Neural progenitor cell (in vitro differentiated cells): ENCODE results near the gene CHRM4. TPM values are rescaled to one million over a fixed set of nuclear protein-coding genes. Genes with fewer than 3 reads are reported as not detected.

Experiments
- DNase-seq: peaks from one replicate; pipeline ENCODE4 v3.0.0-alpha.2; 2016; ENCODE audit warnings: low spot score
- H2AFZ ChIP-seq: fragments of 200-600 bp; sonication (generic); replicated peaks from 2 replicates; pipeline ENCODE4 v1.6.1; 2016; ENCODE audit warnings: antibody characterized with exemption
- H3F3A ChIP-seq: fragments of 200-600 bp; sonication (generic); 2 replicates; pipeline ENCODE4 v1.6.1; 2016; ENCODE audit warnings: antibody characterized with exemption, low read depth
- H3K27ac ChIP-seq: fragments of 200-600 bp; sonication (generic); 2 replicates; pipeline ENCODE4 v1.5.1; 2016; ENCODE audit warnings: mild to moderate bottlenecking
- H3K27me3 ChIP-seq: fragments of 200-600 bp; sonication (generic); 2 replicates; pipeline ENCODE4 v1.6.1; 2016; ENCODE audit warnings: mild to moderate bottlenecking, moderate library complexity
- H3K36me3 ChIP-seq: fragments of 200-600 bp; sonication (generic); 2 replicates; pipeline ENCODE4 v1.5.1; 2016
- H3K4me1 ChIP-seq: fragments of 200-600 bp; sonication (generic); 2 replicates; pipeline ENCODE4 v1.6.1; 2016; ENCODE audit warnings: mixed run types
- H3K4me2 ChIP-seq: fragments of 200-600 bp; sonication (generic); 2 replicates; pipeline ENCODE4 v1.6.1; 2016
- H3K4me3 ChIP-seq: fragments of 200-600 bp; sonication (generic); 2 replicates; pipeline ENCODE4 v1.5.1; 2016
- H3K79me2 ChIP-seq: fragments of 200-600 bp; sonication (generic); 2 replicates; pipeline ENCODE4 v1.6.1; 2016; ENCODE audit warnings: low read depth
- H3K9ac ChIP-seq: fragments of 200-600 bp; sonication (generic); 2 replicates; pipeline ENCODE4 v1.6.1; 2016
- H3K9me3 ChIP-seq: fragments of 200-600 bp; sonication (generic); 2 replicates; pipeline ENCODE4 v1.5.1; 2016; ENCODE audit warnings: low read depth
- H4K20me1 ChIP-seq: fragments of 200-600 bp; sonication (generic); 2 replicates; pipeline ENCODE4 v1.6.1; 2016; ENCODE audit warnings: low read depth
- H3K27ac Mint-ChIP-seq: 3 replicates; pipeline ENCODE4 v1.8.0; 2021; ENCODE audit warnings: mixed read lengths
- H3K27me3 Mint-ChIP-seq: 2 replicates; pipeline ENCODE4 v1.8.0; 2022; ENCODE audit warnings: low read depth, mild to moderate bottlenecking, inconsistent platforms, moderate library complexity, mixed read lengths; ENCODE audit not compliant: insufficient read depth
- H3K36me3 Mint-ChIP-seq: 3 replicates; pipeline ENCODE4 v1.8.0; 2021; ENCODE audit warnings: mixed read lengths
- H3K4me1 Mint-ChIP-seq: 3 replicates; pipeline ENCODE4 v1.8.0; 2021; ENCODE audit warnings: mixed read lengths
- H3K4me3 Mint-ChIP-seq: 3 replicates; pipeline ENCODE4 v1.8.0; 2021; ENCODE audit warnings: mild to moderate bottlenecking, moderate library complexity, mixed read lengths
- H3K9me3 Mint-ChIP-seq: 3 replicates; pipeline ENCODE4 v1.8.0; 2020; ENCODE audit warnings: mixed read lengths
- EZH2 ChIP-seq: fragments of 200-600 bp; sonication (generic); IDR thresholded peaks from 2 replicates; pipeline ENCODE4 v1.6.1; 2017; ENCODE audit warnings: antibody characterized with exemption, mild to moderate bottlenecking, moderate library complexity
- EZH2phosphoT487 ChIP-seq: fragments of 200-600 bp; sonication (generic); IDR thresholded peaks from 2 replicates; pipeline ENCODE4 v1.6.1; 2017; ENCODE audit warnings: antibody characterized with exemption
- total RNA-seq: library from RNA; depleted of rRNA; stranded (reverse); fragments of >200 nt; gene quantifications from 2 replicates; pipeline ENCODE4 v1.2.3, GENCODE V29; 2015; ENCODE audit warnings: low replicate concordance
- TF ChIP-seq, protein P1 (sequence below): fragments of 200-600 bp; sonication (generic); IDR thresholded peaks from 2 replicates; pipeline ENCODE4 v1.5.1; 2017; ENCODE audit warnings: antibody characterized with exemption, mild to moderate bottlenecking

Gene CHRM4
- total RNA-seq, 1 donor from 2014 or later, result not detected

DNA sequence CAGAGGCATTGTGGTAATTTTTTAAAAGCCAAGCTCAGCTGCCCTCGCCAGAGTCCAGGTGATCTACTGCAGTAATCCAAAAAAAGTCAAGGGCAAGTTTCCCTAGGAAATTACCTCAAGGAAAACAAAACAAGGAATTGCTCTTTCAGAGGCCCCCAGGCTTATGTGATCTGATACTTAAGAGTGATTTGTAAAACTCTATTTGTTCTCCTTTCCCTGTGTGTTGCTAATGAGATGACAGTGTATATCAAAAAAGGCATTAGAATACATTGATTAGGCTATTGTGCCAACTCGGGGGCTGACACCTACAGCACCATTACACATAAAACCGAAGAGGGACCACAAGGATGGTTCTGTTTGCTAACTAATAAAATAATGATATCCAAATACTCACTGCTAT, 44.5 kb upstream of the CHRM4 start:
- no peaks in the 10 kb centered on the region for H3K9me3 ChIP-seq
- H3K36me3 ChIP-seq, result no peaks in the 10 kb centered on the region
- peaks cover 5% of the 10 kb centered on the region for H3K4me1 ChIP-seq
- Mint-ChIP-seq H3K27me3 (no peaks in the 10 kb centered on the region), H3K4me3 (no peak overlapping the region), H3K36me3 (peaks cover 24% of the 10 kb centered on the region), H3K9me3 (no peaks in the 10 kb centered on the region), H3K4me1 (no peaks in the 10 kb centered on the region), H3K27ac (no peak overlapping the region)
- no peak overlapping the region for H3K9ac ChIP-seq
- peaks cover 3% of the 10 kb centered on the region for H4K20me1 ChIP-seq
- H3F3A ChIP-seq, result peaks cover 5% of the 10 kb centered on the region
- no peak for DNase-seq
- TF ChIP-seq EZH2phosphoT487 (no peak), EZH2 (no peak)
- TF ChIP-seq, protein P1, sequence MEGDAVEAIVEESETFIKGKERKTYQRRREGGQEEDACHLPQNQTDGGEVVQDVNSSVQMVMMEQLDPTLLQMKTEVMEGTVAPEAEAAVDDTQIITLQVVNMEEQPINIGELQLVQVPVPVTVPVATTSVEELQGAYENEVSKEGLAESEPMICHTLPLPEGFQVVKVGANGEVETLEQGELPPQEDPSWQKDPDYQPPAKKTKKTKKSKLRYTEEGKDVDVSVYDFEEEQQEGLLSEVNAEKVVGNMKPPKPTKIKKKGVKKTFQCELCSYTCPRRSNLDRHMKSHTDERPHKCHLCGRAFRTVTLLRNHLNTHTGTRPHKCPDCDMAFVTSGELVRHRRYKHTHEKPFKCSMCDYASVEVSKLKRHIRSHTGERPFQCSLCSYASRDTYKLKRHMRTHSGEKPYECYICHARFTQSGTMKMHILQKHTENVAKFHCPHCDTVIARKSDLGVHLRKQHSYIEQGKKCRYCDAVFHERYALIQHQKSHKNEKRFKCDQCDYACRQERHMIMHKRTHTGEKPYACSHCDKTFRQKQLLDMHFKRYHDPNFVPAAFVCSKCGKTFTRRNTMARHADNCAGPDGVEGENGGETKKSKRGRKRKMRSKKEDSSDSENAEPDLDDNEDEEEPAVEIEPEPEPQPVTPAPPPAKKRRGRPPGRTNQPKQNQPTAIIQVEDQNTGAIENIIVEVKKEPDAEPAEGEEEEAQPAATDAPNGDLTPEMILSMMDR, result no peak
- H3K79me2 ChIP-seq, result no peaks in the 10 kb centered on the region
- no peak overlapping the region for H3K4me2 ChIP-seq
- H3K4me3 ChIP-seq, result no peak overlapping the region
- no peak overlapping the region for H3K27ac ChIP-seq
- H2AFZ ChIP-seq, result no peak overlapping the region
- H3K27me3 ChIP-seq, result no peaks in the 10 kb centered on the region

DNA sequence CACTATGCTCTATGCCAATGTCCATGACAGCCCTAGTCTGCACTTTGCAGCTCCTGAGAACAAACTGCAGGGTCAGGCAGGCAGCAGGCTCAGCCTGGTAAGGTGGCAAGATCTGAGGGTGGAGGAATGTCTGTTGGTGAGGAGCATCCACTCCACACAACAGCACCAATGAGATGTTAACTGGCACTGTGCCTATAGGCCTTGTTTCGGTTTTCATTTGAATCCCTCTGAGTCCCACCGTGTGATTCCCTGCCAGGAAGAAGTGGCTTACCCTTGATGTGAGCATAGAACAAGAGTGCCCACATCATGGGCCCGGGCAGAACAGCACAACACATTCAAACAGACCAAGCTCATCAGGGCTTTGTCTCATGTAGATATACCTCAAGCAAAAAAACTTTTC, 44.1 kb upstream of the CHRM4 start:
- H3K9me3 Mint-ChIP-seq, result no peaks in the 10 kb centered on the region
- no peaks in the 10 kb centered on the region for H3K4me1 Mint-ChIP-seq
- Histone ChIP-seq H3K36me3 (no peaks in the 10 kb centered on the region), H3K4me1 (peaks cover 5% of the 10 kb centered on the region), H2AFZ (no peak overlapping the region), H3F3A (peaks cover 5% of the 10 kb centered on the region), H3K79me2 (no peaks in the 10 kb centered on the region), H3K27me3 (no peaks in the 10 kb centered on the region), H4K20me1 (peaks cover 3% of the 10 kb centered on the region), H3K9ac (no peak overlapping the region), H3K27ac (no peak overlapping the region), H3K4me3 (no peak overlapping the region), H3K9me3 (no peaks in the 10 kb centered on the region), H3K4me2 (no peak overlapping the region)
- H3K4me3 Mint-ChIP-seq, result no peak overlapping the region
- no peak for DNase-seq
- peaks cover 21% of the 10 kb centered on the region for H3K36me3 Mint-ChIP-seq
- H3K27ac Mint-ChIP-seq, result no peak overlapping the region
- TF ChIP-seq EZH2 (no peak), EZH2phosphoT487 (no peak)
- TF ChIP-seq, protein P1, result no peak
- H3K27me3 Mint-ChIP-seq, result no peaks in the 10 kb centered on the region

DNA sequence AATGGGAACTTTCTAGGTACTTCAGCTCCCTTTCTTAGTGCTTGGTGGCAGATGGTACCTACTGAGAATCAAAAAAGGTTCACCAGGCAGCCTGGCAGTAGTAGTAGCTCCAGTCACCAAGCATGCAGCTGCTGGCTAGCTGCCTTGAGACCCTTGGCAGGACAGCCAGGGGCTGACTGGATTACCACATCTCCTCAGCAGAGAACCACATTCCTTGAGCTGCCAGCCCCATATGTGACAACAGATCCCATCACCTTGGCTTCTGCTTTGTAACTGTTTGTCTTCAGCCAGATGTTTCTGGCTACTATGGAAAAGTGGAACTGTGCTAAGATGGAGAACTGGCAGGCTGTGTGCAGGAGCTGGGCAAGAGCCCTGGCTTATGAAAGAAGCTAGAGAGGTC, 39.6 kb upstream of the CHRM4 start:
- H3K27me3 ChIP-seq, result no peaks in the 10 kb centered on the region
- H3K27ac ChIP-seq, result no peak overlapping the region
- no peak overlapping the region for H3K9ac ChIP-seq
- no peak overlapping the region for H2AFZ ChIP-seq
- no peak overlapping the region for H3K4me3 Mint-ChIP-seq
- no peaks in the 10 kb centered on the region for H3K9me3 Mint-ChIP-seq
- peaks cover 27% of the 10 kb centered on the region for H3K36me3 Mint-ChIP-seq
- H3K4me3 ChIP-seq, result no peak overlapping the region
- TF ChIP-seq EZH2phosphoT487 (no peak), EZH2 (no peak)
- TF ChIP-seq, protein P1, result no peak
- H4K20me1 ChIP-seq, result no peaks in the 10 kb centered on the region
- H3K9me3 ChIP-seq, result no peaks in the 10 kb centered on the region
- H3K4me2 ChIP-seq, result no peak overlapping the region
- H3K4me1 ChIP-seq, result no peaks in the 10 kb centered on the region
- H3K36me3 ChIP-seq, result no peaks in the 10 kb centered on the region
- no peak overlapping the region for H3K27ac Mint-ChIP-seq
- H3K79me2 ChIP-seq, result no peaks in the 10 kb centered on the region
- no peaks in the 10 kb centered on the region for H3K27me3 Mint-ChIP-seq
- H3F3A ChIP-seq, result no peaks in the 10 kb centered on the region
- no peak for DNase-seq
- H3K4me1 Mint-ChIP-seq, result no peaks in the 10 kb centered on the region

DNA sequence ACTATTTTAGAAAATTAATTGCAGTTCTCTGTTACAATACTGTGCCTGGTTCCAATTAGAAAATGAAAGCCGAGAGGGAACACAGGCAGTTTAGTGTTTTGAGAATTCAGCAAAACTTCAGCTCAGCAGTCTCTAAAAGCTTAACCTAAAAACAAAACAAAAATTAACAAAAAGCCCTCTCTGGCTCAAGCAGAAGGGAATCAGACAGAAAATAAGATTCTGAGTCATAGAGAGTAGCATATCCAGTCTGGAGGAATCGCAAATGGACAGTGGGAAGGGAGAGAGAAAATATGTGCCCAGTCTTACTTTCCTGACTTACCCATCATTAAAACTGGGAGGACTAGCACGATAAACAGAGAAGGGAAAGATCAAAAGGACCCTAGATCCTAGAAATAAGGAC, 38.1 kb upstream of the CHRM4 start:
- H3K27ac Mint-ChIP-seq, result no peak overlapping the region
- H3F3A ChIP-seq, result no peaks in the 10 kb centered on the region
- H3K27ac ChIP-seq, result no peak overlapping the region
- H3K4me1 Mint-ChIP-seq, result no peaks in the 10 kb centered on the region
- H3K9ac ChIP-seq, result no peak overlapping the region
- H3K4me2 ChIP-seq, result no peak overlapping the region
- H4K20me1 ChIP-seq, result no peaks in the 10 kb centered on the region
- DNase-seq, result no peak
- TF ChIP-seq, protein P1, result no peak
- TF ChIP-seq EZH2phosphoT487 (no peak), EZH2 (no peak)
- no peaks in the 10 kb centered on the region for H3K4me1 ChIP-seq
- H3K4me3 Mint-ChIP-seq, result no peak overlapping the region
- no peak overlapping the region for H2AFZ ChIP-seq
- H3K27me3 ChIP-seq, result no peaks in the 10 kb centered on the region
- H3K36me3 ChIP-seq, result no peaks in the 10 kb centered on the region
- H3K4me3 ChIP-seq, result no peak overlapping the region
- no peaks in the 10 kb centered on the region for H3K27me3 Mint-ChIP-seq
- H3K36me3 Mint-ChIP-seq, result peaks cover 29% of the 10 kb centered on the region
- H3K9me3 Mint-ChIP-seq, result no peaks in the 10 kb centered on the region
- H3K79me2 ChIP-seq, result no peaks in the 10 kb centered on the region
- no peaks in the 10 kb centered on the region for H3K9me3 ChIP-seq
